Esophagus muscularis mucosa (tissue), 4 donors: Measurements from ENCODE around the gene EPN1. TPM values are rescaled to one million over a fixed set of nuclear protein-coding genes. Genes with fewer than 3 reads are reported as not detected.
A peak's percentile ranks its signal among the peaks of the same experiment; 100 is the strongest.

Experiments used
- DNase-seq: peaks from one replicate; pipeline ENCODE4 v3.0.0-alpha.2; 2017; ENCODE audit errors: extremely low spot score
- H3K27ac ChIP-seq, 4 donors: fragments of 200-600 bp; sonication (generic); replicated peaks in 1 of 4; 1 replicate in 3 of 4; 2 replicates in 1 of 4; pipeline ENCODE4 v1.5.1; 2016 to 2019; ENCODE audit warnings: mild to moderate bottlenecking in 1 of 4
- H3K27me3 ChIP-seq, 4 donors: fragments of 200-600 bp; sonication (generic); one replicate each; pipeline versions ENCODE4 v1.5.1 to v1.6.0; 2016 to 2019
- H3K36me3 ChIP-seq, 4 donors: fragments of 200-600 bp; sonication (generic); one replicate each; pipeline ENCODE4 v1.5.1; 2016 to 2019
- H3K4me1 ChIP-seq, 4 donors: fragments of 200-600 bp; sonication (generic); one replicate each; pipeline ENCODE4 v1.5.1; 2016 to 2019
- H3K4me3 ChIP-seq, 4 donors: fragments of 200-600 bp; sonication (generic); 1 replicate in 2 of 4; 2 replicates in 2 of 4; pipeline ENCODE4 v1.5.1; 2016 to 2019; ENCODE audit warnings: mild to moderate bottlenecking in 4 of 4, moderate library complexity in 1 of 4
- H3K9me3 ChIP-seq, 4 donors: fragments of 200-600 bp; sonication (generic); 1 replicate in 3 of 4; 2 replicates in 1 of 4; pipeline ENCODE4 v1.5.1; 2016 to 2019
- EP300 ChIP-seq: sonication (generic); formaldehyde crosslinking; IDR thresholded peaks from one replicate; pipeline ENCODE4 v1.6.1; 2017; ENCODE audit warnings: antibody characterized with exemption
- POLR2A ChIP-seq: fragments of 450-650 bp; IDR thresholded peaks from one replicate; pipeline ENCODE4 v1.6.1; 2017; ENCODE audit warnings: antibody characterized with exemption, moderate library complexity, mild to moderate bottlenecking, low read depth
- POLR2AphosphoS5 ChIP-seq, 2 donors: sonication (generic); formaldehyde crosslinking; IDR thresholded peaks; one replicate each; pipeline ENCODE4 v1.6.1; 2017; ENCODE audit warnings: antibody characterized with exemption in 2 of 2
- WGBS: methylation state at CpG from one replicate; pipeline ENCODE4 v1.1.5; 2018; 5-methylcytosine and 5-hydroxymethylcytosine counted together
- intact Hi-C: fragments of 100-400 bp; cut with DNase I; formaldehyde crosslinking; loops from one replicate; pipeline ENCODE4 v1.15.1; 2023
- total RNA-seq, 4 donors: library from RNA; depleted of rRNA; stranded (reverse); fragments of >200 nt; gene quantifications; one replicate each; pipeline versions ENCODE4 v1.1.0 to v1.2.1, GENCODE V29; 2016
- TF ChIP-seq, protein P1 (sequence below), 3 experiments: fragments of 200-600 bp in 2 of 3; fragments of 450-650 bp in 1 of 3; sonication (generic) in 2 of 3; IDR thresholded peaks; one replicate each; pipeline ENCODE4 v1.5.1; 2017 to 2019; ENCODE audit warnings: antibody characterized with exemption in 3 of 3, mild to moderate bottlenecking in 2 of 3, moderate library complexity in 1 of 3

Gene EPN1
- total RNA-seq, 4 donors from 2014 or later: 30.7 to 176 (median 104) TPM

DNA sequence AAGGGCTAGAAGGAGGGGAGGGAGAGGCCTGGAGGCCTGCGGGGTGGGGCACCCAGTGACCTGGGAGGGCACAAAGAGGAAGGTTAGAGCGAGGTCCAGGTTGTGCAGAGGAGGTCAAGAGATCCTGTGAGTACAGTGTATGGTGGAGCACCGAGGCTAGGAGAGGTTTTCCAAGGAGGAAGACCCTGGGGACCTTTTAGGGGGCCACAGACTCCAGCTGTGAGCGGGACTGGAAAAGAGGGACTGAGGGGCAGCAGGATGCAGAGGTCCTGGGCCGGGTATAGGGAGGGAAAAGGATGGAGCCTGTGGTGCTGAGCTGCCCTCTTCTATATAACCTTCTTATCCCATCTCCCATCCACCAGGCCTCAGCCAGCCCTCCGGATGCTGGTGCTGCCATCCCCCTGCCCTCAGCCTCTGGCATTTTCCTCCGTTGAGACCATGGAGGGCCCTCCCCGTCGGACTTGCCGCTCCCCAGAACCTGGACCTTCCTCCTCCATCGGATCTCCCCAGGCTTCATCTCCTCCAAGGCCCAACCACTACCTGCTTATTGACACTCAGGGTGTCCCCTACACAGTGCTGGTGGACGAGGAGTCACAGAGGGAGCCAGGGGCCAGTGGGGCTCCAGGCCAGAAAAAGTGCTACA lies 30.7 kb upstream of the EPN1 start:
- Histone ChIP-seq H3K27ac (peak overlapping the region; percentile 94 to 97 (median 94)), H3K9me3 (no peaks in the 10 kb centered on the region), H3K36me3 (peaks cover 0 to 17% (median 12%) of the 10 kb centered on the region in 4 donors), H3K4me3 (peak overlapping the region; percentile 74 to 91 (median 87)), H3K4me1 (peaks cover 57 to 82% (median 80%) of the 10 kb centered on the region in 4 donors), H3K27me3 (no peaks in the 10 kb centered on the region)
- DNase-seq: no peak
- intact Hi-C loops: no loop called here
- WGBS: 52% methylated on average over 12 of the region's 12 CpGs
- TF ChIP-seq, protein P1, sequence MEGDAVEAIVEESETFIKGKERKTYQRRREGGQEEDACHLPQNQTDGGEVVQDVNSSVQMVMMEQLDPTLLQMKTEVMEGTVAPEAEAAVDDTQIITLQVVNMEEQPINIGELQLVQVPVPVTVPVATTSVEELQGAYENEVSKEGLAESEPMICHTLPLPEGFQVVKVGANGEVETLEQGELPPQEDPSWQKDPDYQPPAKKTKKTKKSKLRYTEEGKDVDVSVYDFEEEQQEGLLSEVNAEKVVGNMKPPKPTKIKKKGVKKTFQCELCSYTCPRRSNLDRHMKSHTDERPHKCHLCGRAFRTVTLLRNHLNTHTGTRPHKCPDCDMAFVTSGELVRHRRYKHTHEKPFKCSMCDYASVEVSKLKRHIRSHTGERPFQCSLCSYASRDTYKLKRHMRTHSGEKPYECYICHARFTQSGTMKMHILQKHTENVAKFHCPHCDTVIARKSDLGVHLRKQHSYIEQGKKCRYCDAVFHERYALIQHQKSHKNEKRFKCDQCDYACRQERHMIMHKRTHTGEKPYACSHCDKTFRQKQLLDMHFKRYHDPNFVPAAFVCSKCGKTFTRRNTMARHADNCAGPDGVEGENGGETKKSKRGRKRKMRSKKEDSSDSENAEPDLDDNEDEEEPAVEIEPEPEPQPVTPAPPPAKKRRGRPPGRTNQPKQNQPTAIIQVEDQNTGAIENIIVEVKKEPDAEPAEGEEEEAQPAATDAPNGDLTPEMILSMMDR (IDR thresholded peaks at IDR 0.05): no peak
- TF ChIP-seq POLR2A (no peak), EP300 (no peak), POLR2AphosphoS5 (IDR thresholded peaks at IDR 0.05) (no peak)

DNA sequence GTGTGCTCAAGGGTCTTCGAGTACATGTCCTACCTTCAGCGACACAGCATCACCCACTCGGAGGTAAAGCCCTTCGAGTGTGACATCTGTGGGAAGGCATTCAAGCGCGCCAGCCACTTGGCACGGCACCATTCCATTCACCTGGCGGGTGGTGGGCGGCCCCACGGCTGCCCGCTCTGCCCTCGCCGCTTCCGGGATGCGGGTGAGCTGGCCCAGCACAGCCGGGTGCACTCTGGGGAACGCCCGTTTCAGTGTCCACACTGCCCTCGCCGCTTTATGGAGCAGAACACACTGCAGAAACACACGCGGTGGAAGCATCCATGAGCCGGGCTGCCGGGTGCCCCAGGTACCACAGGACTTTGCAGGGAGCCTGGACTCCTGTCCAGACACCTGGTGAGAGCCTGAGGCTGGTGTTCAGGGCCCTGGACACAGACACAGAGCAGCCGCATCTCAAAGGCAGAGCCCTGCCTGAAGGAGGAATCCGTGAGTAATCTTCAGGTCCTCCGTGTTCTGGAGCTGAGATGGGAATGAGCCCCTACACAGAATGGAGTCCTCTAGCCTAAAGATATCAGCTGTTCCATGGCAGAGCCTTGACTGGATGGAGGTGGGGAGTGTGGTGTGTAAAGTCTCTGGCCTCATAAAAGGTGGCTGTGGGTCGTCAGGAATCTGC lies 30.0 kb upstream of the EPN1 start:
- no peak overlapping the region for H3K27ac ChIP-seq
- intact Hi-C loops: no loop called here
- peaks cover 53 to 82% (median 80%) of the 10 kb centered on the region in 4 donors for H3K4me1 ChIP-seq
- H3K27me3 ChIP-seq: no peaks in the 10 kb centered on the region
- no peaks in the 10 kb centered on the region for H3K9me3 ChIP-seq
- peaks cover 0 to 18% (median 12%) of the 10 kb centered on the region in 4 donors for H3K36me3 ChIP-seq
- no peak for DNase-seq
- peak overlapping the region in 1 of 4 donors; percentile 74 for H3K4me3 ChIP-seq
- 86% methylated on average over 27 of the region's 28 CpGs for WGBS
- TF ChIP-seq POLR2AphosphoS5 (IDR thresholded peaks at IDR 0.05) (no peak), POLR2A (no peak), EP300 (no peak)
- TF ChIP-seq, protein P1 (IDR thresholded peaks at IDR 0.05): no peak

DNA sequence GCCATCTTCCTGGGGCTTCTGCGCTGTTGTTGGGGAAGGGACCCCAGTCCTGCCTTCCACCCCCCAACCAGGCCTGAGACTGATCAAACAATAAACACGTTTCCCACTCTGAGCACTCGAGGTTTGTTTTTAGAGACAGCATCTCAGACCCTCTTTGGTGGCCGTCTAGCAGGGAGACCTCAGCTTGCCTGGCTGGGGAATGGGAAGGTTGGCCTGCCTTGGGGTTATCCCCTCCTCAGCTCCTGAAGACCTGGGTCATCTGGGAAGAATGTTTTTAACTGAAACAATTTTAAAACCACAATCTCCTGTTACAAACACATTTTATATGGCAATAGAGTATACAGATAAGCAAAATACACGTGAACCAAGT lies 29.5 kb upstream of the EPN1 start:
- no peak overlapping the region for H3K4me3 ChIP-seq
- peaks cover 48 to 82% (median 75%) of the 10 kb centered on the region in 4 donors for H3K4me1 ChIP-seq
- intact Hi-C loops: no loop called here
- H3K9me3 ChIP-seq: no peaks in the 10 kb centered on the region
- H3K27me3 ChIP-seq: no peaks in the 10 kb centered on the region
- no peak overlapping the region for H3K27ac ChIP-seq
- peaks cover 0 to 23% (median 12%) of the 10 kb centered on the region in 4 donors for H3K36me3 ChIP-seq
- no peak for DNase-seq
- no peak for TF ChIP-seq EP300
- no peak for TF ChIP-seq POLR2A
- no peak for TF ChIP-seq POLR2AphosphoS5 (IDR thresholded peaks at IDR 0.05)
- TF ChIP-seq, protein P1 (IDR thresholded peaks at IDR 0.05): no peak
- WGBS: 63% methylated on average over 5 of the region's 5 CpGs

DNA sequence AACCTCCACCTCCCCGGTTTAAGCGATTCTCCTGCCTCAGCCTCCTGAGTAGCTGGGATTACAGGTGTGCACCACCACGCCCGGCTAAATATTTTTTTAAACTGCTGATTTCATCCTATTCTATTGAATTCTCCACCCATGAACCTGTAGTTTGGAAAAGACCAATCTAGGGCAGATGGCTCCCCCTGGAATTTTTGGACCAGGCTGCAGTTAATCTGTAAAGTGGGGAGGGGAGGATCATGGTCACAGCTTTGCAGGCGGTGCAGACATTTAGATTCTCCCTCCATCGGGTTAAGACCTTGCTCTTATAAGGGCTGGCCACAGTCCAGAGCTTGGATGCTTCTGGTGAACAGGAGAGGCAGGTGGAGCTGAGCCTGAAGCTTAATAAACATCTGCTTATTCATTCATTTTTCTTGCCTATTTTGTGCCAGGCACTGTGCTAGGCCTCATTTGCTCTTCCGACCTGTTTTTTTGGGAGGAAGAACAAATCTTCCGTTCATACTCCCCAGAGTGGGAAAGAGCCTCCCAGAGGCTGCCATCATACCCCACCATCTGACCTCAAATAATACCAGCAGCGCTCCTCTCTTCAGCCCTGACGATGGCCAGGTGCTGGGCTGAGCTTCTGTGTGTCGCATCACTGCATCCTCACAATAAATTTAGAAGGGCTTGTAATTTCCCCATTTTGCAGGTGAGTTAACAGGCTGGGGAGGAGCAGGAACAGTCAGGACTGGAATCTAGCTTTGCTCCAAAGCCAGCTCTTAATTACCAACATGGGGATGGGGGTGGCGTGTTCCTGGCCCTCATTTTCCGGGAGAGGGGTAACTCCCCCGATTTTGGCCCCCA lies 27.9 kb upstream of the EPN1 start:
- peaks cover 0 to 38% (median 17%) of the 10 kb centered on the region in 4 donors for H3K36me3 ChIP-seq
- H3K4me3 ChIP-seq: peak overlapping the region; percentile 74 to 97 (median 86)
- peaks cover 42 to 74% (median 65%) of the 10 kb centered on the region in 4 donors for H3K4me1 ChIP-seq
- peak overlapping the region; percentile 83 to 94 (median 86) for H3K27ac ChIP-seq
- no peak for TF ChIP-seq POLR2A
- TF ChIP-seq, protein P1 (IDR thresholded peaks at IDR 0.05): no peak
- no peak for TF ChIP-seq EP300
- TF ChIP-seq POLR2AphosphoS5 (IDR thresholded peaks at IDR 0.05): no peak
- H3K27me3 ChIP-seq: no peaks in the 10 kb centered on the region
- H3K9me3 ChIP-seq: no peaks in the 10 kb centered on the region
- intact Hi-C loops: no loop called here
- DNase-seq: no peak
- WGBS: 41% methylated on average over 14 of the region's 14 CpGs
